Endothelial cell of umbilical vein (primary cell): ENCODE data around the gene RPS23. TPM values are rescaled to one million over a fixed set of nuclear protein-coding genes. Genes with fewer than 3 reads are reported as not detected.
A peak's percentile ranks its signal among the peaks of the same experiment; 100 is the strongest.
"Not testable (repeated sequence)": the region's sequence is repeated elsewhere in the genome, so short reads cannot be mapped to it uniquely, and the experiment has no call there.

Source experiments
- BruUV-seq: library from RNA; stranded (reverse); fragments of 400-500 nt; replicated peaks from 2 replicates; lab custom pipeline; 2021; lab: Mats Ljungman, UMichigan
- CTCF ChIA-PET: fragments of 300-600, 350-600 bp; sonication (Branson Sonifier 250); formaldehyde crosslinking; loops from one replicate; lab custom pipeline; 2021; ENCODE audit warnings: antibody characterized with exemption, inconsistent platforms; lab: Charles Lee
- POLR2A ChIA-PET: fragments of 300-600, 350-600 bp; sonication (Branson Sonifier 250); formaldehyde crosslinking; loops from one replicate; lab custom pipeline; 2021; ENCODE audit warnings: antibody characterized with exemption, inconsistent platforms; lab: Charles Lee
- DNase-seq: peaks from one replicate; pipeline ENCODE4 v3.0.0-alpha.2; 2011; ENCODE audit warnings: low read depth, low spot score
- FAIRE-seq: peaks from 2 replicates; lab custom pipeline; 2011; peaks lifted over from hg19 to GRCh38; lab: Jason Lieb, UNC
- H2AFZ ChIP-seq: 2 replicates; pipeline ENCODE4 v1.6.0; 2012; ENCODE audit warnings: low read depth, low read length, control low read depth, inconsistent platforms
- H3K27ac ChIP-seq: 2 replicates; pipeline ENCODE4 v1.5.1; 2011; ENCODE audit warnings: low read depth, mild to moderate bottlenecking, control low read depth, low read length, moderate library complexity; ENCODE audit not compliant: insufficient read depth
- H3K27me3 ChIP-seq, 2 experiments: 2 replicates each; pipeline versions ENCODE4 v1.6.0 to v1.6.1; 2011; ENCODE audit warnings: low read length in 2 of 2, mixed read lengths in 1 of 2; ENCODE audit not compliant: control insufficient read depth in 2 of 2, insufficient read depth in 2 of 2
- H3K36me3 ChIP-seq, 2 experiments: 2 replicates in 1 of 2; 3 replicates in 1 of 2; pipeline ENCODE4 v1.5.1; 2011; ENCODE audit warnings: low read length in 2 of 2, mild to moderate bottlenecking in 1 of 2, moderate library complexity in 1 of 2; ENCODE audit not compliant: control insufficient read depth in 2 of 2, insufficient read depth in 2 of 2; ENCODE audit errors: extremely low read depth in 1 of 2
- H3K4me1 ChIP-seq: 3 replicates; pipeline ENCODE4 v1.5.1; 2011; ENCODE audit warnings: mild to moderate bottlenecking, low read length; ENCODE audit not compliant: control insufficient read depth, insufficient read depth; ENCODE audit errors: extremely low read depth
- H3K4me2 ChIP-seq: 2 replicates; pipeline ENCODE4 v1.6.1; 2011; ENCODE audit warnings: low read length, control low read depth, mixed read lengths; ENCODE audit not compliant: insufficient read depth
- H3K4me3 ChIP-seq, 3 experiments: fragments of 200-600 bp in 1 of 3; sonication (generic), shearing (Covaris generic) in 1 of 3; replicated peaks in 1 of 3; 2 replicates each; pipeline ENCODE4 v1.5.1; 2011 to 2016; ENCODE audit warnings: control low read depth in 3 of 3, low read length in 3 of 3, mild to moderate bottlenecking in 2 of 3, inconsistent platforms in 1 of 3, low read depth in 1 of 3, moderate library complexity in 1 of 3; ENCODE audit not compliant: insufficient read depth in 1 of 3
- H3K79me2 ChIP-seq: 2 replicates; pipeline ENCODE4 v1.6.0; 2012; ENCODE audit warnings: low read length, inconsistent platforms; ENCODE audit not compliant: control insufficient read depth, insufficient read depth
- H3K9ac ChIP-seq: replicated peaks from 2 replicates; pipeline ENCODE3; 2011; ENCODE audit warnings: low read length, control low read depth; ENCODE audit not compliant: insufficient read depth; ENCODE audit errors: extremely low read depth
- H3K9me1 ChIP-seq: replicated peaks from 3 replicates; pipeline ENCODE4 v1.6.0; 2011; ENCODE audit warnings: mild to moderate bottlenecking, low read length; ENCODE audit not compliant: control insufficient read depth, insufficient read depth; ENCODE audit errors: extremely low read depth
- H3K9me3 ChIP-seq: replicated peaks from 2 replicates; pipeline ENCODE4 v1.5.1; 2012; ENCODE audit warnings: low read length, inconsistent platforms; ENCODE audit not compliant: control insufficient read depth, insufficient read depth
- H4K20me1 ChIP-seq: replicated peaks from 2 replicates; pipeline ENCODE3; 2011; ENCODE audit warnings: mild to moderate bottlenecking, low read length; ENCODE audit not compliant: control insufficient read depth, insufficient read depth; ENCODE audit errors: extremely low read depth
- dilution Hi-C: fragments of 300-500 bp; cut with MboI; formaldehyde crosslinking; loops from one replicate; pipeline ENCODE4 v1.15.0; 2019; ENCODE audit warnings: low sequenced_read_pairs; ENCODE audit not compliant: extremely low pct_ligation_motif_present
- intact Hi-C: fragments of 100-400 bp; cut with micrococcal nuclease; formaldehyde crosslinking; loops from one replicate; pipeline ENCODE4 v1.10.0; 2022
- polyA plus RNA-seq, 4 experiments: library from polyadenylated mRNA; depleted of rRNA in 3 of 4; stranded (reverse) in 3 of 4; unstranded in 1 of 4; fragments of >200 nt; gene quantifications; 2 replicates each; pipeline versions ENCODE4 v1.2.1 to v1.2.3, GENCODE V29; 2011 to 2012; ENCODE audit warnings: missing spikeins in 1 of 4
- total RNA-seq: library from RNA; stranded (reverse); gene quantifications from 2 replicates; pipeline ENCODE4 v1.2.3, GENCODE V29; 2021

The RPS23 gene
- total and polyA plus RNA-seq, 2 donors (not counting 3 experiments of a cell fraction or from before 2014, with no cell fraction given): 2,037 to 3,265 TPM

DNA sequence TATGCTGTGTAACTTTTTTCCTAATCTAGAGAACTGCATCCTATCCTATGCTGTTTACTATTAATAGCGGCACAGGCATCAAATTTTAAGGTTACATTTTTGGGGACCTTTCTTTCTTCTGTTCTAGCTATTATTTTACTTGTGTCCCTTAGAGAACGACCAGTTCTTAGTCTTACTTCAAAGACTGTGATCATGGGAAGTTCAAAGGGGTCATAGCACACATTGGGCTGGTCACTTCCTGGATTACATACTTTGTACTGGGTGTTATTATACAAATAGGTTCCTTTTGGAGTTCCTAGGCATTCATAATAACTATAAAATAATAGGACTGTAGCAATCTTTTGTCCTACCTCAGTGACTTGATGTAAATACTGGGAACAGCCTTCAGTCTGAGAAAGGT is 8.8 kb downstream of the RPS23 start:
- ChIA-PET CTCF (interaction anchor here (2.9 kb wide), 1 partner anchor 10 kb away, joined by 11 read pairs; no protein-coding TSS in a partner anchor), POLR2A (interaction anchor here (0.6 to 1.0 kb wide), 2 partner anchors 9 kb away, joined by 4 to 5 read pairs; partner anchors contain the start of gene RPS23)
- H3K27me3 ChIP-seq, H3K4me3 ChIP-seq, H3K9ac ChIP-seq, H3K79me2 ChIP-seq, H4K20me1 ChIP-seq, H3K9me1 ChIP-seq, dilution Hi-C loops, BruUV-seq, H3K36me3 ChIP-seq, H3K9me3 ChIP-seq: not testable (repeated sequence)
- intact Hi-C loops: loop anchor here (1.0 to 10.0 kb wide), 2 partner anchors 9 to 845 kb away; partner anchors contain the start of gene RPS23
- DNase-seq: peak; percentile 85
- H3K4me2 ChIP-seq: peak overlapping the region; percentile 5
- peak; percentile 79 for FAIRE-seq
- H3K27ac ChIP-seq: peak overlapping the region; percentile 81
- H3K4me1 ChIP-seq: peaks cover 10% of the 10 kb centered on the region
- peak overlapping the region; percentile 1 for H2AFZ ChIP-seq

DNA sequence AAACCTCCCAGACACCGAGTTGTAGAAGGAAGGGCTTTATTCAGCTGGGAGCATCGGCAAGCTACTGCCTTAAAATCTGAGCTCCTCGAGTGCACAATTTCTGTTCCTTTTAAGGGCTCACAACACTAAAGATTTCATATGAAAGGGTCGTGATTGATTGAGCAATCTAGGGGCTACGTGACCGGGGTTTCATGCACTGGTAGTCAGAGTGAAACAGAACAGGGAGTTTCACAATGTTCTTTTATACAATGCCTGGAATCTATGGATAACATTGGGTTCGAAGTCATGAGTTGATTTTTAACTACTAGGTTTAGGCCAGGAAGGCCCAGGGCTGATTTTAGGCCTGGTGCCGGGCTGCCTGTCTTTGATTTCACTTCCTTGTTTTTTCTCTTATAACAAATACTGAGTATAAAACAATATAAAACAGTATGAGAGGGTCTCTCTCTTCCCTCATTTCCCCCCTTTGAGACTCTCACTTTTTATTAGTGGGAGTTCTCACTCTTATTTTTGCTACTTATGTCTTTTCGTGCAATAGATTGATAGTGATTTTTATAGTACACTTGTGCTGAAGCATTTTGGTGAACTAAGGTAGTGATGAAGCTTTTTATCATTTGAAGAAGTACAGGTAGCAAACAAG is 10.7 kb downstream of the RPS23 start:
- H3K4me3 ChIP-seq, H3K27me3 ChIP-seq, BruUV-seq, H3K9me3 ChIP-seq, H4K20me1 ChIP-seq, H3K79me2 ChIP-seq, H2AFZ ChIP-seq, H3K36me3 ChIP-seq, DNase-seq, FAIRE-seq, H3K4me2 ChIP-seq, dilution Hi-C loops, POLR2A ChIA-PET, H3K9me1 ChIP-seq, H3K9ac ChIP-seq, H3K27ac ChIP-seq: not testable (repeated sequence)
- CTCF ChIA-PET: interaction anchor here (2.9 kb wide), 1 partner anchor 8 kb away, joined by 11 read pairs; no protein-coding TSS in a partner anchor
- H3K4me1 ChIP-seq: peaks cover 10% of the 10 kb centered on the region
- intact Hi-C loops: loop anchor here (10.0 kb wide), 1 partner anchor 843 kb away; no protein-coding TSS in a partner anchor
